Muscle of leg (tissue), 11 donors: ENCODE measurements around the gene BBIP1. TPM values are rescaled to one million over a fixed set of nuclear protein-coding genes. Genes with fewer than 3 reads are reported as not detected.

Experiments
- DNase-seq: peaks from one replicate; pipeline ENCODE4 v3.0.0; 2013
- H3K27ac ChIP-seq: one replicate; pipeline ENCODE4 v1.5.1; 2013; ENCODE audit warnings: mild to moderate bottlenecking, low read length, control low read depth
- H3K27me3 ChIP-seq: one replicate; pipeline ENCODE4 v1.6.1; 2013; ENCODE audit warnings: low read length; ENCODE audit not compliant: control insufficient read depth, insufficient read depth
- H3K36me3 ChIP-seq: one replicate; pipeline ENCODE4 v1.6.1; 2013; ENCODE audit warnings: low read length; ENCODE audit not compliant: control insufficient read depth, insufficient read depth
- H3K4me1 ChIP-seq: one replicate; pipeline ENCODE4 v1.6.1; 2013; ENCODE audit warnings: low read length; ENCODE audit not compliant: control insufficient read depth, insufficient read depth
- H3K4me3 ChIP-seq: one replicate; pipeline ENCODE4 v1.5.1; 2013; ENCODE audit warnings: low read length, control low read depth
- H3K9me3 ChIP-seq: replicated peaks from 2 replicates; pipeline ENCODE4 v1.6.1; 2013; ENCODE audit warnings: low read depth, low read length; ENCODE audit not compliant: control insufficient read depth
- WGBS: methylation state at CpG from one replicate; pipeline ENCODE4 v1.1.5; 2013; ENCODE audit warnings: missing lambda C conversion rate; ENCODE audit not compliant: insufficient coverage; 5-methylcytosine and 5-hydroxymethylcytosine counted together
- polyA plus RNA-seq, 8 donors: library from polyadenylated mRNA; unstranded; fragments of 120-200 nt; gene quantifications; one replicate each; pipeline versions ENCODE4 v1.2.1 to v1.2.3, GENCODE V29; 2013; ENCODE audit warnings: inconsistent platforms in 1 of 8, low replicate concordance in 1 of 8; ENCODE audit not compliant: insufficient read length in 8 of 8, insufficient read depth in 1 of 8
- total RNA-seq: library from RNA; stranded (reverse); fragments of 120-200 nt; gene quantifications from one replicate; pipeline ENCODE4 v1.2.4, GENCODE V29; 2013

The BBIP1 gene
- total and polyA plus RNA-seq, 9 donors, result 22.5 to 29.9 (median 27.4) TPM

- no peaks in the 10 kb centered on the region for H3K9me3 ChIP-seq
- H3K27ac ChIP-seq, result peak overlapping the region; percentile 82
- DNase-seq, result peak; percentile 86
- H3K4me3 ChIP-seq, result no peak overlapping the region
- no peaks in the 10 kb centered on the region for H3K27me3 ChIP-seq
- H3K36me3 ChIP-seq, result no peaks in the 10 kb centered on the region
- peaks cover 51% of the 10 kb centered on the region for H3K4me1 ChIP-seq
- WGBS, result 25% methylated on average over 2 of the region's 6 CpGs
Measured at GRCh38 chr10:110865186-110865808, 53.7 kb downstream of the BBIP1 start.

GRCh38 chr10:110864662-110865140, 54.3 kb downstream of the BBIP1 start:
- peak; percentile 77 for DNase-seq
- Histone ChIP-seq H3K27me3 (no peaks in the 10 kb centered on the region), H3K9me3 (no peaks in the 10 kb centered on the region), H3K4me1 (peaks cover 54% of the 10 kb centered on the region), H3K4me3 (no peak overlapping the region), H3K27ac (peak overlapping the region; percentile 82), H3K36me3 (no peaks in the 10 kb centered on the region)
- WGBS, result 52% methylated on average over 3 of the region's 6 CpGs

GRCh38 chr10:110863956-110864355, 55.0 kb downstream of the BBIP1 start:
- no peak overlapping the region for H3K27ac ChIP-seq
- no peak for DNase-seq
- H3K36me3 ChIP-seq, result no peaks in the 10 kb centered on the region
- no peak overlapping the region for H3K4me3 ChIP-seq
- 83% methylated on average over 1 of the region's 2 CpGs for WGBS
- no peaks in the 10 kb centered on the region for H3K27me3 ChIP-seq
- H3K4me1 ChIP-seq, result peaks cover 62% of the 10 kb centered on the region
- no peaks in the 10 kb centered on the region for H3K9me3 ChIP-seq

- Histone ChIP-seq H3K27me3 (no peaks in the 10 kb centered on the region), H3K36me3 (no peaks in the 10 kb centered on the region), H3K4me3 (no peak overlapping the region), H3K27ac (peak overlapping the region; percentile 8), H3K9me3 (no peaks in the 10 kb centered on the region), H3K4me1 (peaks cover 68% of the 10 kb centered on the region)
- DNase-seq, result peak; percentile 48
Measured at GRCh38 chr10:110863361-110863760, 55.6 kb downstream of the BBIP1 start.

- 25% methylated on average over 2 of the region's 6 CpGs for WGBS
- H3K9me3 ChIP-seq, result no peaks in the 10 kb centered on the region
- peaks cover 71% of the 10 kb centered on the region for H3K4me1 ChIP-seq
- no peak for DNase-seq
- no peaks in the 10 kb centered on the region for H3K36me3 ChIP-seq
- no peaks in the 10 kb centered on the region for H3K27me3 ChIP-seq
- peak overlapping the region; percentile 8 for H3K27ac ChIP-seq
- no peak overlapping the region for H3K4me3 ChIP-seq
Measured at GRCh38 chr10:110862961-110863360, 56.0 kb downstream of the BBIP1 start.

GRCh38 chr10:110861930-110862649, 56.9 kb downstream of the BBIP1 start:
- 61% methylated on average over 6 of the region's 6 CpGs for WGBS
- Histone ChIP-seq H3K27me3 (no peaks in the 10 kb centered on the region), H3K27ac (no peak overlapping the region), H3K36me3 (no peaks in the 10 kb centered on the region), H3K9me3 (no peaks in the 10 kb centered on the region), H3K4me1 (peaks cover 73% of the 10 kb centered on the region), H3K4me3 (no peak overlapping the region)
- peak; percentile 49 for DNase-seq

- Histone ChIP-seq H3K27ac (peak overlapping the region; percentile 6), H3K36me3 (no peaks in the 10 kb centered on the region), H3K27me3 (no peaks in the 10 kb centered on the region), H3K4me1 (peaks cover 69% of the 10 kb centered on the region), H3K9me3 (no peaks in the 10 kb centered on the region), H3K4me3 (no peak overlapping the region)
- no peak for DNase-seq
- no CpG with 5 or more reads among the region's 2 CpGs for WGBS
Measured at GRCh38 chr10:110861476-110861875, 57.5 kb downstream of the BBIP1 start.

GRCh38 chr10:110860576-110861241, 58.3 kb downstream of the BBIP1 start:
- no peaks in the 10 kb centered on the region for H3K27me3 ChIP-seq
- 29% methylated on average over 6 of the region's 7 CpGs for WGBS
- H3K9me3 ChIP-seq, result no peaks in the 10 kb centered on the region
- no peak for DNase-seq
- no peak overlapping the region for H3K4me3 ChIP-seq
- H3K4me1 ChIP-seq, result peaks cover 65% of the 10 kb centered on the region
- no peaks in the 10 kb centered on the region for H3K36me3 ChIP-seq
- H3K27ac ChIP-seq, result peak overlapping the region; percentile 63

- H3K4me1 ChIP-seq, result peaks cover 58% of the 10 kb centered on the region
- H3K9me3 ChIP-seq, result no peaks in the 10 kb centered on the region
- no peaks in the 10 kb centered on the region for H3K27me3 ChIP-seq
- DNase-seq, result peak; percentile 87
- no peak overlapping the region for H3K4me3 ChIP-seq
- no peaks in the 10 kb centered on the region for H3K36me3 ChIP-seq
- 0% methylated on average over 1 of the region's 1 CpG for WGBS
- peak overlapping the region; percentile 67 for H3K27ac ChIP-seq
Measured at GRCh38 chr10:110859973-110860376, 59.0 kb downstream of the BBIP1 start.

GRCh38 chr10:110859206-110859972, 59.6 kb downstream of the BBIP1 start:
- peaks cover 53% of the 10 kb centered on the region for H3K4me1 ChIP-seq
- no peak for DNase-seq
- H3K27me3 ChIP-seq, result no peaks in the 10 kb centered on the region
- H3K36me3 ChIP-seq, result no peaks in the 10 kb centered on the region
- H3K27ac ChIP-seq, result peak overlapping the region; percentile 67
- H3K4me3 ChIP-seq, result no peak overlapping the region
- no peaks in the 10 kb centered on the region for H3K9me3 ChIP-seq
- 52% methylated on average over 4 of the region's 6 CpGs for WGBS
